Fibroblast of the aortic adventitia (primary cell): ENCODE results near the gene ELN. TPM values are rescaled to one million over a fixed set of nuclear protein-coding genes. Genes with fewer than 3 reads are reported as not detected.

Experiments
- DNase-seq: peaks from one replicate; pipeline ENCODE4 v3.0.0-alpha.2; 2010; ENCODE audit warnings: low read depth
- H3K4me3 ChIP-seq: 2 replicates; pipeline ENCODE4 v1.5.1; 2011; ENCODE audit warnings: low read depth, mild to moderate bottlenecking, control low read depth, low read length, moderate library complexity
- CTCF ChIP-seq: IDR thresholded peaks from 2 replicates; pipeline ENCODE4 v1.5.1; 2011; ENCODE audit warnings: mild to moderate bottlenecking, low read length, control low read depth, inconsistent platforms; ENCODE audit not compliant: insufficient read depth
- total RNA-seq: library from RNA; depleted of rRNA; stranded (reverse); fragments of >200 nt; gene quantifications from 2 replicates; pipeline ENCODE4 v1.2.3, GENCODE V29; 2012; ENCODE audit warnings: low replicate concordance

Gene ELN
- total RNA-seq, 1 donor = 101 TPM

GRCh38 chr7:74059681-74060588 lies 32.0 kb downstream of the ELN start:
- DNase-seq = peak; percentile 40
- no peak overlapping the region for H3K4me3 ChIP-seq
- no peak for TF ChIP-seq CTCF

DNA sequence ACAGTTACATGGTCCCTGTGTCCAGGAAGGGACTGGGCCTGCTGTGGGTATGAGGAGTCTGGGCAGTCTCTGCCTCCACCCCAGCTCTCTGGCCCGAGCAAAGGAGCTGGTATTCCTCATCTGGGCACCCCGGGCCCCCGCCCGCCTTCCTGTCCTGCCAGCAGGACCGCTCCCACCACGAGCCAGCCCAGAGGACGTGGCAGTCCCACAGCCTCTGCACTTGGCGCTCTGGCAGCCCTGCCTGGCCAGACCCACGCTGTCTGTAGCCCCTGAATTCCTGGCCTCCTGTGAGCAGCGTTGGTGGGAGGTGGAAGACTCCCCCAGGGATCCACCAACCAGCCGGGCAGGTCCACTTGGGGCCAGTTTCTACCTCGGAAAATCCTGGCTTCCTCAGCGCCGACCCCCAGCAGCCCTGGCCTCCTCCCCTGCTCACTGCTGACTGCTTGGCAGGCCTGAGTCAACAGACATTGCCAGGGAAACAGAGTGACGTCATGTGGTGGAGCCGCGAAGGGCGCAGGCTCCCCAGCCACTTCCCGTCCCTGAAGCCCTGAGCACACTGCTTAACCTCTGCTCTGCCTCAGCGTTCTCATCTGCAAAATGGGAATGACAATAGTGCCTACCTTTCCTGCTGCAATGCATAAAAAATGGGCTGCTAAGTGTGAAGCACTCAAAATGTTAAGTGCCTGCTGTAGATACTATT lies 34.0 kb downstream of the ELN start:
- DNase-seq = peak; percentile 95
- no peak for TF ChIP-seq CTCF
- peak overlapping the region; percentile 39 for H3K4me3 ChIP-seq

DNA sequence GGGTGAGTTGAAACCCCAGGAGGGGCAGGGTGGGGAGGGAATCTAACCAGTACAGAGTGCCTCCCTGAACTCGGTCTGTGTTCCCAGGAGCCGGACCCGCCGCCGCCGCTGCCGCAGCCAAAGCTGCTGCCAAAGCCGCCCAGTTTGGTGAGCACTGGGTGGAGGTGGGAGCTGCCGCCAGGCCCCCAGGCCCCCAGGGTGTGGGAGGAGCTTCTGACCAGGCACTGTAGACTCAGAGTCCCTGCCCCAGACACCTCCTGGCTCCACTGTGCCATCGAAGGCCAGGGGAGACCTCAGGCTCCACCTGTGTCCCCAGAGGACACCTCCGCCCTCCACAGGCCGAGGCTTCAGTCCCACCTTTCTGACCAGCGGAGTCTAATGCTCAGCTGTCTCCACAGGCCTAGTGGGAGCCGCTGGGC lies 35.3 kb downstream of the ELN start:
- no peak for TF ChIP-seq CTCF
- H3K4me3 ChIP-seq = no peak overlapping the region
- no peak for DNase-seq

DNA sequence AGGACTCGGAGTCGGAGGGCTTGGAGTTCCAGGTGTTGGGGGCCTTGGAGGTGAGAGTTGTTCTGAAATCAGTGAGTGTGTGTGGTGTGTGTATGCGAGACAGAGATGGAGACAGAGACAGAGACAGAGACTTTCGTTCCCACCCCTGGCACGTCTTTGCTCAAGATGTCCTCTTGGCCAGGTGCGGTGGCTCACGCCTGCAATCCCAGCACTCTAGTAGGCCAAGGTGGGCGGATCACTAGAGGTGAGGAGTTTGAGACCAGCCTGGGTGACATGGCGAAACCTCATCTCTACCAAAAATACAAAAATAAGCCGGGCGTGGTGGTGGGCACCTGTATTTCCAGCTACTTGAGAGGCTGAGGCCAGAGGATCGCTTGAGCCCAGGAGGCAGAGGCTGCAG lies 35.7 kb downstream of the ELN start:
- no peak for DNase-seq
- no peak overlapping the region for H3K4me3 ChIP-seq
- no peak for TF ChIP-seq CTCF

GRCh38 chr7:74064696-74065095 lies 36.7 kb downstream of the ELN start:
- DNase-seq = no peak
- no peak for TF ChIP-seq CTCF
- H3K4me3 ChIP-seq = no peak overlapping the region

DNA sequence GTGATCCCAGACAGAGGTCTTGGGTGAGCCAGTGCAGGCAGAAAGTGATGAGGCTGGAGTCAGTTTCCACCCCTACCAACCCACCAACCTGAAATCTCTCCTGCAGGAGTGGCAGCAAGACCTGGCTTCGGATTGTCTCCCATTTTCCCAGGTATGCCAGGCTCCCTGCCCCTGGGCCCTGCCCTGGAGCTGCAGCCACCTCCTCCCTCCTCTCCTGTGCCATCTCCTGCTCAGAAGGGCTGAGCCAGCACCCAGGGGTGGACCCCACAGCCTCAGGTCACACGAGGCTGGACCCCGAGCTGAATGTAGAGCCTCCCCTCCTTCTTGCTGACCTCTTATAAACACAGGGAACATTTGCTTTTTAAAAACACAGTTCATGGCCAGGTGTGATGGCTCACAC lies 38.7 kb downstream of the ELN start:
- DNase-seq = no peak
- TF ChIP-seq CTCF = no peak
- H3K4me3 ChIP-seq = no peak overlapping the region
